LNCaP clone FGC (cell line): ENCODE data around the gene ROR1.
A peak's percentile ranks its signal among the peaks of the same experiment; 100 is the strongest.

Experiments
- DNase-seq: peaks from one replicate; pipeline ENCODE4 v3.0.0-alpha.2; 2011; ENCODE audit warnings: low read depth
- H3K4me3 ChIP-seq: 2 replicates; pipeline ENCODE4 v1.5.1; 2011; ENCODE audit warnings: mild to moderate bottlenecking, low read depth, low read length, control low read depth
- CTCF ChIP-seq: IDR thresholded peaks from 2 replicates; pipeline ENCODE4 v1.5.1; 2012; ENCODE audit warnings: mild to moderate bottlenecking; ENCODE audit not compliant: control insufficient read depth, insufficient read depth; ENCODE audit errors: extremely low read depth

Gene ROR1

GRCh38 chr1:63871463-63871862 is 97.6 kb downstream of the ROR1 start:
- DNase-seq: peak; percentile 36
- no peak for TF ChIP-seq CTCF
- no peak overlapping the region for H3K4me3 ChIP-seq

DNA sequence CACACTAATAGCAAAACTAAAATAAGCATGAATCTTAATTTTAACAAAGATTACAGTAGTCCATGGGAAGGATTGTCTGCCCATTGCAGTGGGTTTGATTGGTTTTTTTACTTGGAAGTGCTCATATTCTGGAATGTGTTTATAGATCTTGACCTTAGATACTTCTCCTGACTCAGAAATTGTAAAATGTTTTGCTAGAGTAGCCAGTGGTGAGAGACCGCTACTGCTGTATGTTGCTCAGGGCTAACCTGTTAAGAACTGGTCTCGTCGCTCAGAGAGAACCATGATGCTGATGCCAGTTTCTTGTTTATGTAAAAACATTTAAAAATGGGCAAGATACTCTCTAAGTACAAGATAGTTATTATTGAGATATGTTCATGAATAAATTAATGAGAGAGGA is 99.9 kb downstream of the ROR1 start:
- TF ChIP-seq CTCF: no peak
- no peak overlapping the region for H3K4me3 ChIP-seq
- no peak for DNase-seq

- no peak overlapping the region for H3K4me3 ChIP-seq
- DNase-seq: no peak
- no peak for TF ChIP-seq CTCF
Measured at GRCh38 chr1:63874278-63874880, 100.6 kb downstream of the ROR1 start.

GRCh38 chr1:63875636-63876035 is 101.8 kb downstream of the ROR1 start:
- H3K4me3 ChIP-seq: no peak overlapping the region
- no peak for TF ChIP-seq CTCF
- DNase-seq: no peak

GRCh38 chr1:63877021-63877767 is 103.4 kb downstream of the ROR1 start:
- H3K4me3 ChIP-seq: no peak overlapping the region
- TF ChIP-seq CTCF: no peak
- no peak for DNase-seq

- no peak for DNase-seq
- no peak overlapping the region for H3K4me3 ChIP-seq
- TF ChIP-seq CTCF: no peak
Measured at GRCh38 chr1:63877816-63878215, 104.0 kb downstream of the ROR1 start.

GRCh38 chr1:63878932-63879331 is 105.1 kb downstream of the ROR1 start:
- no peak overlapping the region for H3K4me3 ChIP-seq
- no peak for TF ChIP-seq CTCF
- DNase-seq: no peak
